HG03442 (cell line): ENCODE measurements around the gene PHLDA2.

Source experiments
- ATAC-seq: cut with Tn5 transposase; IDR thresholded peaks from one replicate; pipeline ENCODE4 v1.9.1; 2021; ENCODE audit warnings: mild to moderate bottlenecking, moderate library complexity; ENCODE audit not compliant: unreplicated experiment

The PHLDA2 gene

GRCh38 chr11:2930704-2931419, 1.6 kb upstream of the PHLDA2 start:
- ATAC-seq, result no peak

GRCh38 chr11:2929950-2930703, 907 bp upstream of the PHLDA2 start:
- ATAC-seq, result no peak

GRCh38 chr11:2929531-2929949, 320 bp upstream of the PHLDA2 start:
- ATAC-seq, result no peak

GRCh38 chr11:2927851-2928604, 1.2 kb downstream of the PHLDA2 start:
- no peak for ATAC-seq

GRCh38 chr11:2927121-2927800, 2.0 kb downstream of the PHLDA2 start:
- no peak for ATAC-seq

GRCh38 chr11:2926611-2927051, 2.6 kb downstream of the PHLDA2 start:
- no peak for ATAC-seq

GRCh38 chr11:2924821-2925675, 4.2 kb downstream of the PHLDA2 start:
- ATAC-seq, result no peak

GRCh38 chr11:2924381-2924780, 4.8 kb downstream of the PHLDA2 start:
- no peak for ATAC-seq

- no peak for ATAC-seq
These were observed 5.5 kb downstream of the PHLDA2 start for GRCh38 chr11:2923446-2924375.

- no peak for ATAC-seq
These were observed 6.6 kb downstream of the PHLDA2 start for GRCh38 chr11:2922655-2923054.

- ATAC-seq, result no peak
These were observed 7.3 kb downstream of the PHLDA2 start for GRCh38 chr11:2921742-2922493.

GRCh38 chr11:2921261-2921660, 8.0 kb downstream of the PHLDA2 start:
- ATAC-seq, result no peak

- ATAC-seq, result no peak
These were observed 8.9 kb downstream of the PHLDA2 start for GRCh38 chr11:2920343-2920742.

GRCh38 chr11:2919837-2920236, 9.4 kb downstream of the PHLDA2 start:
- ATAC-seq, result no peak

- ATAC-seq, result no peak
These were observed 10.0 kb downstream of the PHLDA2 start for GRCh38 chr11:2919188-2919587.

GRCh38 chr11:2917842-2918490, 11.3 kb downstream of the PHLDA2 start:
- ATAC-seq, result no peak

- ATAC-seq, result no peak
These were observed 12.2 kb downstream of the PHLDA2 start for GRCh38 chr11:2916892-2917645.
